NCI-H1694 (cell line): Measurements from ENCODE around the gene FAM120A.
"Not testable (repeated sequence)": the region's sequence is repeated elsewhere in the genome, so short reads cannot be mapped to it uniquely, and the experiment has no call there.

Experiments used
- DNase-seq: peaks from one replicate; lab custom pipeline; 2025; lab: John Stamatoyannopoulos, UW

FAM120A gene, protein sequence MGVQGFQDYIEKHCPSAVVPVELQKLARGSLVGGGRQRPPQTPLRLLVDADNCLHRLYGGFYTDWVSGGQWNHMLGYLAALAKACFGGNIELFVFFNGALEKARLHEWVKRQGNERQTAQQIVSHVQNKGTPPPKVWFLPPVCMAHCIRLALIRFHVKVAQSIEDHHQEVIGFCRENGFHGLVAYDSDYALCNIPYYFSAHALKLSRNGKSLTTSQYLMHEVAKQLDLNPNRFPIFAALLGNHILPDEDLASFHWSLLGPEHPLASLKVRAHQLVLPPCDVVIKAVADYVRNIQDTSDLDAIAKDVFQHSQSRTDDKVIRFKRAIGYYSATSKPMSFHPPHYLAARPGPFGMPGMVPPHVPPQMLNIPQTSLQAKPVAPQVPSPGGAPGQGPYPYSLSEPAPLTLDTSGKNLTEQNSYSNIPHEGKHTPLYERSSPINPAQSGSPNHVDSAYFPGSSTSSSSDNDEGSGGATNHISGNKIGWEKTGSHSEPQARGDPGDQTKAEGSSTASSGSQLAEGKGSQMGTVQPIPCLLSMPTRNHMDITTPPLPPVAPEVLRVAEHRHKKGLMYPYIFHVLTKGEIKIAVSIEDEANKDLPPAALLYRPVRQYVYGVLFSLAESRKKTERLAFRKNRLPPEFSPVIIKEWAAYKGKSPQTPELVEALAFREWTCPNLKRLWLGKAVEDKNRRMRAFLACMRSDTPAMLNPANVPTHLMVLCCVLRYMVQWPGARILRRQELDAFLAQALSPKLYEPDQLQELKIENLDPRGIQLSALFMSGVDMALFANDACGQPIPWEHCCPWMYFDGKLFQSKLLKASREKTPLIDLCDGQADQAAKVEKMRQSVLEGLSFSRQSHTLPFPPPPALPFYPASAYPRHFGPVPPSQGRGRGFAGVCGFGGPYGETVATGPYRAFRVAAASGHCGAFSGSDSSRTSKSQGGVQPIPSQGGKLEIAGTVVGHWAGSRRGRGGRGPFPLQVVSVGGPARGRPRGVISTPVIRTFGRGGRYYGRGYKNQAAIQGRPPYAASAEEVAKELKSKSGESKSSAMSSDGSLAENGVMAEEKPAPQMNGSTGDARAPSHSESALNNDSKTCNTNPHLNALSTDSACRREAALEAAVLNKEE

DNA sequence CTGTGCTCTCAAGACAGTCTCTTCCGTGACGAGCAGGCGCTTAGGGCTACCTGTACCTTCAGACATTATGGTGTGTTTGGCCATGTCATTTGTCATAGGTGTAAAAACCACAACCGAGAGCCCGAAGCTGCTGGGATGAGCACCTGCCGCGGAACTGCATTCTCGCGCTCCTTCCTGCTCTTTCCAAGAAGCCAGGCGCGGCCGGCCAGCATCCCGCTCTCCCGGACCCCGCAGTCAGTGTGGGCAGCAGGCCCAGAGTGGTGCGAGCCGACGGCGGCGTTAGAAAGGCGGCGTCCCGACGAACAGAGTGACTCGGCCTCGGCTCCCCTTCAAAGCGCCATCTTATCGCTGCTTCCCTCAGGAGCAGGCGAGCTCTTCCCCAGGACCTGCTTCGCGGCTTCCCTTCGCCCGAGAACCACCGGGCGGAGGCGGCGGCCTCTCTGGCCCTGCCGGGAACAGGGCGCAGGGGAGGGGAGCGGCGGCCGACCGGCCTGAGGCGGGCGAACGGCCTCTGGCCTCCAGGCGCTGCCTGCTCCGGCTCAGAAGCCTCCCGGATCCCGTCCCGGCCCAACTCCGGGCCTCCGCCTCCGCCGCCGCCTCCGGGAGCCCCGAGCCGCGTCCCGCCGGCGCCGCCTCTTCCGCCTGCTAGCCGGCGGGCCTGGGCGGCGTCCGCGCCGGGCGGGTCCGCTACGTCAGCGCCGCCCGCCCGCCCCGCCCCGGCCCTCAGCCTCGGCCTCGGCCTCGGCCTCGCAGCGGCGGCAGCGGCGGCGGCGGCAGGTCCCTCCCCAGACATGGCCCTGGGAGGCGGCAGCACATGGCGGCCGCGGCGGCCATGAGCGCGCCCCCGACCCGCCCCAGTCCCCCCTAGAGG lies at the start of gene FAM120A:
FAM120A (plus strand) TSS at position 741 of the 871 bp plus-strand sequence. CDS start 231 bp downstream, outside the sequence.
- peak; percentile 26 for DNase-seq

DNA sequence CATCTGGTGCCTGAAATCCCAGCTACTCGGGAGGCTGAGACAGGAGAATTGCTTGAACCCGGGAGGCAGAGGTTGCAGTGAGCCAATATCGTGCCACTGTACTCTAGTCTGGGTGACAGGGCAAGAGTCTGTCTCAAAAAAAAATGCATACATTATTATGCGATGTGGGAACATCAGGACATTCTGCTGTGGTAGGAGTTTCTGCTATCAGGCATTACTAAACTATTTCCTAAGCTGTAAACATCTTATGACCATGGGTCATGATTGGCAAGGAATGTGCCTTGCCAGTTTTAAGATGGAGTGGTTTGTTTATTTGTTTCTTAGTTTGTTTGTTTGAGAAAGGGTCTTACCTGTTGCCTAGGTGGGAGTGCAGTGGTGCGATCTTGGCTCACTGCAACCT lies 45.1 kb upstream of the FAM120A start:
- DNase-seq, result no peak

DNA sequence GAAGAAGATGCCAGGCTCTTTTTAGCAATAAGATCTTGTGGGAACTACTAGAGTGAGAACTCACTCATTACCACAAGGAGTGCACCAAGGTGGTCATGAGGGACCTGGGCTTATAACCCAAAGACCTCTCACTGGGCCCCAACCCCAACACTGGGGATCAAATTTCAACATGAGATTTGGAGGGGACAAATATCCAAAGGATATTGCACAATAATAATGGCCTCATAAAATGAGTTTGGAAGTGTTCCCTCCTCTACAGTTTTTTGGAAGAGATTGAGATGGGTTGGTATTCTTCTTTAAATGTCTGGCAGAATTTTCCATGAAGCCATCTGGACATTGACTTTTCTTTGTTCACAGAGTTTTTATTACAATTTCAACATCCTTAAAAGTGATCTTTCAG lies 38.0 kb upstream of the FAM120A start:
- DNase-seq, result no peak

DNA sequence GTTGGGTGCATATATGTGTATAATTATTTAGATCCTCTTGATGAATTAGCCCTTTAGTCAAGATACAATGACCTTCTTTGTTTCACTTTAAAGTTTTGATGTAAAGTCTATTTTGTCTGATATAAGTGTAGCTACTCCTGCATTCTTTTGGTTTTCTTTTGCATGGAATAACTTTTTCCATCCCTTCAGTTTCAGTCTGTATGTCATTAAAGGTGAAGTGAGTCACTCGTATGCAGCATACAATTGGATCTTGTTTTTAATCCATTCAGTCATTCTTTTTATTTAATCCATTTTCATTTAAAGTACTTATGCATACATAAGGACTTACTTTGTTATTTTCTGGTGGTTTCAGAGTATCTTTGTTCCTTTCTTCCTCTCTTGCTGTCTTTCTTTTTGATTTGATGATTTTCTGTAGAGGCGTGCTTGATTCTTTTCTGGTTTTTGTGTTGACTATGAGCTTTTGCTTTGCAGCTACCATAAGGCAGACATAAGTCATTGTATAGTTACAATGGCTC lies 36.3 kb upstream of the FAM120A start:
- DNase-seq, result no peak

DNA sequence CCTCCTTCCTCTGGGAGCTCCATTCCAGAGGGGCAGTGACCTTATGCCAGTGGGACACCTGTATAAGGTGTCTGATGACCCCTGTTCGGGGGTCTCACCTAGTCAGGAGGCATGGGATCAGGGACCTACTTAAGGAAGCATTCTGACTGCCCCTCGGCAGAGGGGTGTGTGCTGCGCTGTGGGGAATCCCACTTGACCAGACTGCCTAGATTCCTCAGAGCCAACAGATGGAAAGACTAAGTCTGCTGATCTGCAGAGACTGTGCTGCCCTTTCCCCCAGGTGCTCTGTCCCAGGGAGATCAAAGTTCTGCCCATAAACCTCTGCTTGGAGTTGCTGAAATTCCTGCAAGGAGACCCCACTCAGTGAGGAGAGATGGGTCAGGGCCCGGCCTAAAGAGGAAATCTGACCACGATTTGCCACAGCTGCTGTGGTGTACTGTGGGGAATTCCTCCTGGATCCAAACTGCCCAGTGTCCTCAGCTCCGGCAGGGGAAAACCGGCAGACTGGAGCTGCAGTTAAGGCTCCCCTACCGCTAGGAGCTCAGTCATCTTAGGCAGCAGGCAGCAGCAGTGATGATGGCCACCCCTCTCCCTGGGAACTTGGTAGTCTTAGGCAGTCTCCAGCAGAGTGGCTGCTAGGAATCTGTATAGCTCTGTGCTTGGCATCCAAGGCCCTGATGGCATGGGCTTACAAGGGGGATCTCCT lies 34.8 kb upstream of the FAM120A start:
- no peak for DNase-seq

DNA sequence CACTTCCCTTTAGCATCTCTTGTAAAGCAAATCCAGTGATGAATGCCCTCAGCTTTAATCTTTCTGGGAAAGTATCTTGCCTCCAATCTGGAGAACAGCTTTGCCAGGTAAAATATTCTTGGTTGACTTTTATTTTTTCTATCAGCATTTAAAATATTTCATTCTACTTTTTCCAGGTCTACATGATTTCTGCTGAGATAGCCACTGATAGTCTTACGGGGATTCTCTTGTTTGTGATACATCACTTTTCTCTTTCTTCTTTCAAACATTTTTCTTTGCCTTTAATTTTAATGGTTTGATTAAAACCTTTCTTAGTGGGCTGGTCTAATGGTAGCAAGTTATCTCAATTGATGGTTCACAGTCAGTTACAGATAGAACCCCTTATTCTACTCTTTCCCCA lies 33.9 kb upstream of the FAM120A start:
- no peak for DNase-seq

DNA sequence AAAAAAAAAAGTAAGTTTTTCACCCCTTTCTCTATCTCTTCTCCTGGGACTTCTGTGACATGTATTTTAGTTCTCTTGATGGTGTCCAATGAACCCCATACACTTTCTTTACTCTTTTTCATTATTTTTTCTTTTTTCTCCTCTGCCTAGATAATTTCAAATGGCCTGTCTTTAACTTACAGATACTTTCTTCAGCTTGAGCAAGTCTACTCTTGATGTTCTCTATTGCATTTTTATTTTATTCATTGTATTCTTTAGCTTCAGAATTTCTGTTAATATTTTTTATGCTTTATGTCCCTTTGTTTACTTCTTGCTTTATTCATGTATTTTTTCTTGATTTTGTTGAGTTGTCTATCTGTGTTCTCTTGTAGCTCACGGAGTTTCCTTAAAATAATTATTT lies 32.5 kb upstream of the FAM120A start:
- DNase-seq, result no peak

DNA sequence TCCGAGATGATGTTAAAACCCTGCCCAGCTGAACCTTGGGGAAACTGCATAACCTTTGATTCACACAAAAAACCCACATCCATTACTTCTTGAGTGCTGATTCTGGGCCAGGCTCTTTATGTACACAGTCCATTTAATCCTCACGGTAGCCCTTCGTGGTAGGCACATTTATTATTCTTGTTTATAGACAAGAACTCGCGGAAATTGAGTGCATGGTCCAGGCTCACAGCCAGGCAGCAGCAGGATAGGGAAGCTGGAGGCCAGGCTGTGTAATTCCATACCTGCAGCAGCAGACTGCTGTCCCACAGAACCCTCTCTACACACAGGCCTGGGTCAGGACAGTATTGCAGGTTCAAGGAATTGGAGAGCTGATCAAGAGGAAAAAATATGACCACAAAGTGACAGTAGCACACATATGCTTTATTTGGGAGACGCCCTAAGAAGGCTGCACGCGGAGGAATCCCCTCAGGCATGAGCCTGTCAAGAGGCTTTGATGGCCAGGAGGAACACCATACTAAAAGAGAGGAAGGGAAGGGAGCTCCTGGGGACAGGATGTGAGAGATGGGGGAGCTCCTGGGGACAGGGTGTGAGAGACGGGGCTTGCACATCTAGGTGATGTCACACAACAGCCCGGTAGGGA lies 28.4 kb upstream of the FAM120A start:
- DNase-seq, result no peak

DNA sequence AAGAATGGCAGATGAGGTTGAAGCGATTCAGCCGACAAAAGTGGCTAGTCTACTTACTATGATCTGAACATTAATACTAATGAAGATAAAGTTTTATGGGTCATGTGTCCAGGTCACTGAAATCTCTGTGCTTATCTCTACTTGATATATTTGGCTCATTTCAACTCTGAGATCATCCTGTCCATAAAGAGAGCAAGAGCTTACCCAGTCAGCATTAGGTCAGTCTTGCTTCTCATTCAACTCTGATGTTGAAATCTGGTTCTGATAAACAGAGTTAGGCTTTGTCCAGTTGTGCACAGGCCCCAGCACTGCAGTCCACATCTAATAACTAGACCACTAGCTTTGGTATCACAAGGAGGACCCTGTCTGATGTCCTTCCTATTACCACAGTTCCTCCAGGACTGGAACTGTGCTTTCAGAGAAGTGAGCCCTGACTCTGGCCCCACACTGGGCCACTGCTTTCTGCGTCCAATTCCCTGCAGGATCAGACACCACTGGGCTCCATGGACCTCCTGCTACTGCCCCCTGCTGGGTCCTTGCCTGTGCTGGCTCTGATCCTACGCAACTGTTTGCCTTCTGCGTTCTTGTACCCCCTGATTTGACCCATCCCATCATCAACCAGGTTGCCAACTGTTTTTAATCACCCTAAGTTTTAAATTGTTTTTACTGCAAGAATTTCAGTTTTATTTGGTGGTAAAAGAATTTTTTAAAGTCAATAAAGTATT lies 23.7 kb upstream of the FAM120A start:
- DNase-seq, result no peak

DNA sequence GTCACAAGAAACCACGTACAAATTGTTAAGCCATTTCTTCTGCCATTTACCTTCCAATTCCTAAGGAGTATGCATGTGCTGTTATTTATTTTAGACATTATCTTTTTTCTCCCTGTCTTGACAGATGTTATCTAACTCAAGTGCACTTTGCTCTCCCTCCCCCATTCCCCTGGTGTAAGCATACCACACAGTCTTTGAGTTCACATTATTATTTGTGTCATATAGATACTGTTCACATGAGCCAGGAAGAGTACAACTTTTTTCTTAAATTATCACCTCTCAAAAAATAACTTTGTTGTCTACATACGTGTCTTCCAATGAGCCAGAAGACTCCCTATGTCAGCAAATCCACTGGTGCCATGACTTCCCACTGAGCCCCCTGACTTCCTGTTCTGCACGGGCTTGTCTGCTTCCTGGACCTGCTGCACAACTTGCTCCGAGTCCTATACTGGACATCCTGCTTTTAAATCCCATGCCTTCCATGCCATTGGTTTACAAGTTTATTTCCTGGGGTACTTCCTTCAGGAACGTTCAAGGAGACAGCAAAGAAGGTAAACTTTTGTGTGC lies 19.9 kb upstream of the FAM120A start:
- DNase-seq, result no peak

DNA sequence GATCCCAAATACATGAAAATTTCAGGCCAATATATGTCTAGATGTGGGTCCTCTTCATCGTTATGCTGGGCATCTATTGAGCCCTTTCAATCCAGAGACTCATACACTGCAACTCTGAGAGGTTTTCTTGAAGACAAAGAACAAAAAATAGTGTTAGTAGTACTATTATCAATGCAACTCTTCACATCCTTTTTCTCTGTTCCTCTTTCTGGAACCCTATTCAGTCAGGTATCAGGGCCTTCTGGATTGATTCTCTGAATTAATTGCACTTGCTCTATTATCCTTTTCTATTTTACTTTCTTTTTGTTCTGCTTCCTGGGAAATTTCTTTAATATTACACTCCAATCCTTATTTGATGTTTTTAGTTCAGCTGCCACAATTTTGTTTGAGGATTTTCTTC lies 18.5 kb upstream of the FAM120A start:
- DNase-seq, result no peak

DNA sequence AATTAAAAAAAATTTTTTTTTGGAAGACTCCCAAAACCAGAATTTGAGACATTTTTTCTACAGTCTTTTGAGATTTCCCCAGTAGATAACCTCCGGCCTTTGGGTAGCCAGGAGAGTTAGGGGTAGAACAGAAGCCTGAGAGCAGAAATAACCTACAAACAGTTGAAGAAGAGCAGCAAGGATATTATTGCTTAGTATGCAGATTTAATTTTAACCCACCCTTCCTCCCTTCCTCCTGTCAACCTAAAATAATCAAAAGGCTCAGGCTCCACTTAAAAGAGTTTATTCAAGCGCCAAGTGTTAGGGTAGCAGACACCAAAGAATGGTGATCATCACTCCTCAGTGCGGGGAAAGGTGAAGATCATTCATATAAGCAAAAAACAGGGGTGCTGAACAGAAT lies 17.4 kb upstream of the FAM120A start:
- no peak for DNase-seq

DNA sequence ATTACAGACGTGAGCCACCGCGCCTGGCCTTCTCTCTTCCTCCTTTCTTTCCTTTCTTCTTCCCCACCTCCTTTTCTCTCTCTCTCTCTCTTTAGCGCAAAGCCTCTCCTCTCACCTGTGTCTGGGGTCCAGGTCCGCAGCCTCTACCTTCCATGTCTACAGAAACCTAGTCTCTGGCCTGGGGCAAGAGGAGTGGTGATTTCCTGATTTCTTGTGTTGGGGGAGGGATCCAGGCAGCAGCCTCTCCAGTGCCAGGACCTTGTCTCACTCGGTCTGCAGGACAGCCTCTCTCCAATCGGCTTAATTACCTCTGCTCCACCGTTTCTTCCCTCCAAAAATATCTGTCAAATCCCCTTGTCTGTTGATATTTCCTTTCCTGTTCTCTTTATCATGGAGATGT lies 16.1 kb upstream of the FAM120A start:
- DNase-seq, result no peak

DNA sequence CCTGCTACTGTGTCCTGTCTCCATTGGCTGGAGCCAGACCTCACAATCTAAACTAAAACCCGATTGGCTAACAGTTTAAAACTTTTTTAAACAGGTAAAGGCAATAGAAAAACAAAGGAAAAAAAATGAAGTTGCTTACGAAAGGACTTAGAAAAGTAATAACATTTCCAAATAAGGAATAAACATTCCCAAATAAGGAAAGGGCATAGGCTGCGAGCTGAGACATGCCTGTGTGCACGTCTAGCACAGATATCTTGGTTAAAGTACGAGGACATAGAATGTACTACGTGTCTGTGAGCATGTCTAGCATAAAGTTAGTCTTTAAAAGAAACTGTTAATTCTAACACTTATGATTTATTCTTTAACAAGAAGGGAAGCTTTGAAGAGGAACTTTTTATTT lies 15.3 kb upstream of the FAM120A start:
- DNase-seq, result no peak

DNA sequence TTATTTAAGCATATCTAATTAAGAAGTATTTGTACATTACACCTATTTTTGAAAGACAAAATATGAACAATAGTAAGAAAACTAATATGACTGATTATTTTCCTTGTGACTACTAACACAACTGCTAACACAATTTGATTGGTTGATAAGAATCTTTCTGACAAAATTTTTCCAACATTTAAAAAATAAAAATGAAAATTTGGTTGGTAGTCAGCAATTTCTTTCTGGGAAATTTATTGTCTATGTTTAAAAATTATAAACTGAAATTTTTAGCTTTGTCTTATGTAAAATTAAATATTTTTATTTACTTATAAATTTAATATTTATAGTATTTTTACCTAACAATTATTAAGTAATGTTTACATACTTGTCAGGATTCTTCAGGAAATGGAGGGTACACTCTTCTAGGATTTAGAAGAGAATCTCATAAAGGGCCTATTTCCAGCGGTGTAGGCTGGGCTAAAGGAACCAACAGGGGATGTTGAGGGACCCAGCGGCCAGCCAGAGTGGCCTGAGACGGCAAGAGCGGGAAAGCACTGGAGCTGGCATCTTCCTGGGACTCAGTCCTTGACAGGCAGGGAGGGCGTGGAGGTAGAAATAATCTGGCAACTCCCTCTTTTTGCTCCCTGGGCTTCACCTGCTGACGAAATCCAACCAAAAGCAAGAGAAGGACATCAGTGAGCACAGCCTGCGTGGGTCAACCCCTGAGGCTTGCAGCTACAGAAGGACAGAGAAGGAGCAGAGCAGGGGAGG lies 14.7 kb upstream of the FAM120A start:
- DNase-seq, result no peak

DNA sequence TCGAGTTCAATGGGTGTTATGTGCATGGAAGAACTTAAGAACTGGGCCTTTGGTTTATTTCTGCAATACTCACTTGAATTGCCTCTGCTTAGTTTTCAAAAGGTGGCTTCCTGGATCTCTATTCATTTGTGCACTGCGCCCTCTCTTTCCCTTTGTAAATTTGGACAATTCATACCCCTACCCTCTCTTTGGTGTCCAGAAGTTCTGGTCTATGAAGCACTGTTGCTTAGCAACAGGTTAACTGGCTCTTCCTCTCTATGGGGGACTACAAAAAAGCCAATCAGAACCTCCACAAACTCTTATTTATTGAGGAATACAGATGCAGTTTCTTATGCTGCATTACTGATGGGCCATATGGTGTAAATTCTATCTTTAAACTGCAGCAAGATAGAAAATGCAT lies 13.5 kb upstream of the FAM120A start:
- no peak for DNase-seq

DNA sequence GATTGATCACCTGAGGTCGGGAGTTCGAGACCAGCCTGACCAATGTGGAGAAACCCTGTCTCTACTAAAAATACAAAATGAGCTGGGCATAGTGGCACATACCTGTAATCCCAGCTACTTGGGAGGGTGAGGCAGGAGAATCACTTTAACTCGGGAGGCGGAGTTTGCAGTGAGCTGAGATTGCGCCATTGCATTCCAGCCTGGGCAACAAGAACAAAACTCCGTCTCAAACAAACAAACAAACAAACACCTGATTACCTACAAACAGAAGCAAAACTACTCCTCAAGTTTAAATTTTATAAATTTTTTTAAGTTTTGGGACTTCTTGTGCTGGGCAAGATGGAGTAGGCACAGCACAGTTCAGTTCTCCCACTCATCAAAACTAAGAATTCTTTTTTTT lies 12.2 kb upstream of the FAM120A start:
- DNase-seq, result not testable (repeated sequence)

DNA sequence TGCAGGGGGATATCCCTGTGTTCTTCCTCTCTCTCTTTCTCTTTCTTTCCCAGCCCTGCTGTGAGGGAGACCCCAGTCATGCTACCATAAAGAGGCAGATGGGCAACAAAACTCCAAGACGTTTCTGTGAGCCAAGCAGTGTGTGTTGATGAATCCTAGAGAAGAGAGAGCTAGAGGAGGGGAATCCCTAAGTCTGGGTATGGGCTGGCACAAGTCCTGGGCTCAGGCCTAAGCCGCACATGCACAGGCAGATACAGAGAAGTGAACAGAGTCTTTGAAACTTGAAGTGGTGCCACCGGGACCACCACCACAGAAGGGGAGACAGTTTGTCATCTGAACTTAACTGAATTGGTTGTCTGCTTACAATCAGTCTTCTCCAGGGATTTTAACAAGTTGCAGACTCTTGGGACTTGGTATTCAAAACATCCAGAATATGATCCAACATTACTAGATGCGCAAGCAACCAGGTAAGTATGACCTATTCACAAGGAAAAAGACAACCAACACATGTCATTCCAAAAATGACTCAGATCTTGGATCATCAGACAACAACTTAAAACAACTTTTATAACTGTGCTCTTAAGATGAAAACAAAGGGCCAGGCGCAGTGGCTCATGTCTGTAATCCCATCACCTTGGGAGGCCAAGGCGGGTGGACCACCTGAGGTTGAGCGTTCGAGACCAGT lies 10.4 kb upstream of the FAM120A start:
- no peak for DNase-seq
